Activated naive CD8-positive, alpha-beta T cell treated with anti-CD3 and anti-CD28 coated beads for 36 hours (primary cell): Measurements from ENCODE around the gene DCUN1D2. TPM values are rescaled to one million over a fixed set of nuclear protein-coding genes. Genes with fewer than 3 reads are reported as not detected.
"Not testable (repeated sequence)": the region's sequence is repeated elsewhere in the genome, so short reads cannot be mapped to it uniquely, and the experiment has no call there.

Source experiments
- DNase-seq: peaks from one replicate; pipeline ENCODE4 v3.0.0; 2021
- H3K27ac Mint-ChIP-seq: one replicate; pipeline ENCODE4 v1.8.0; 2022; ENCODE audit warnings: mild to moderate bottlenecking, moderate library complexity, mixed read lengths
- H3K27me3 Mint-ChIP-seq: one replicate; pipeline ENCODE4 v1.8.0; 2022; ENCODE audit warnings: mild to moderate bottlenecking, mixed read lengths
- H3K36me3 Mint-ChIP-seq: one replicate; pipeline ENCODE4 v1.8.0; 2021; ENCODE audit warnings: mild to moderate bottlenecking, mixed read lengths
- H3K4me1 Mint-ChIP-seq: one replicate; pipeline ENCODE4 v1.8.0; 2021; ENCODE audit warnings: mixed read lengths
- H3K4me3 Mint-ChIP-seq: one replicate; pipeline ENCODE4 v1.8.0; 2022; ENCODE audit warnings: mild to moderate bottlenecking, moderate library complexity, mixed read lengths
- H3K9me3 Mint-ChIP-seq: one replicate; pipeline ENCODE4 v1.8.0; 2022; ENCODE audit warnings: mixed read lengths
- total RNA-seq, 2 experiments: library from RNA; stranded (reverse); gene quantifications; one replicate each; pipeline ENCODE4 v1.2.3, GENCODE V29; 2021

DCUN1D2 gene
- total RNA-seq, 2 experiments from 2014 or later, result 11.0 to 13.9 TPM

- no peak for DNase-seq
- H3K4me1 Mint-ChIP-seq, result peaks cover 34% of the 10 kb centered on the region
- H3K4me3 Mint-ChIP-seq, result no peak overlapping the region
- H3K27me3 Mint-ChIP-seq, result no peaks in the 10 kb centered on the region
- H3K9me3 Mint-ChIP-seq, result no peaks in the 10 kb centered on the region
- H3K36me3 Mint-ChIP-seq, result peaks cover 12% of the 10 kb centered on the region
- H3K27ac Mint-ChIP-seq, result no peak overlapping the region
Measured at GRCh38 chr13:113486698-113487097, 3.8 kb downstream of the DCUN1D2 start.

- H3K27ac Mint-ChIP-seq, result no peak overlapping the region
- no peaks in the 10 kb centered on the region for H3K27me3 Mint-ChIP-seq
- H3K4me3 Mint-ChIP-seq, result no peak overlapping the region
- no peak for DNase-seq
- no peaks in the 10 kb centered on the region for H3K9me3 Mint-ChIP-seq
- peaks cover 12% of the 10 kb centered on the region for H3K36me3 Mint-ChIP-seq
- peaks cover 33% of the 10 kb centered on the region for H3K4me1 Mint-ChIP-seq
Measured at GRCh38 chr13:113485545-113485944, 5.0 kb downstream of the DCUN1D2 start.

- Mint-ChIP-seq H3K9me3 (no peaks in the 10 kb centered on the region), H3K4me3 (no peak overlapping the region), H3K36me3 (peaks cover 19% of the 10 kb centered on the region), H3K27ac (no peak overlapping the region), H3K4me1 (peaks cover 20% of the 10 kb centered on the region), H3K27me3 (no peaks in the 10 kb centered on the region)
- DNase-seq, result no peak
Measured at GRCh38 chr13:113483504-113484293, 6.8 kb downstream of the DCUN1D2 start.

- Mint-ChIP-seq H3K27me3 (no peaks in the 10 kb centered on the region), H3K27ac (no peak overlapping the region), H3K9me3 (no peaks in the 10 kb centered on the region), H3K4me3 (no peak overlapping the region), H3K36me3 (peaks cover 20% of the 10 kb centered on the region), H3K4me1 (peaks cover 15% of the 10 kb centered on the region)
- no peak for DNase-seq
Measured at GRCh38 chr13:113483081-113483480, 7.4 kb downstream of the DCUN1D2 start.

- no peak for DNase-seq
- H3K27me3 Mint-ChIP-seq, result no peaks in the 10 kb centered on the region
- H3K9me3 Mint-ChIP-seq, result no peaks in the 10 kb centered on the region
- H3K4me1 Mint-ChIP-seq, result peaks cover 1% of the 10 kb centered on the region
- H3K27ac Mint-ChIP-seq, result no peak overlapping the region
- H3K36me3 Mint-ChIP-seq, result peaks cover 20% of the 10 kb centered on the region
- no peak overlapping the region for H3K4me3 Mint-ChIP-seq
Measured at GRCh38 chr13:113479179-113479578, 11.3 kb downstream of the DCUN1D2 start.

- H3K27me3 Mint-ChIP-seq, result no peaks in the 10 kb centered on the region
- no peak overlapping the region for H3K27ac Mint-ChIP-seq
- no peak overlapping the region for H3K4me3 Mint-ChIP-seq
- H3K36me3 Mint-ChIP-seq, result peaks cover 17% of the 10 kb centered on the region
- no peaks in the 10 kb centered on the region for H3K4me1 Mint-ChIP-seq
- H3K9me3 Mint-ChIP-seq, result no peaks in the 10 kb centered on the region
- no peak for DNase-seq
Measured at GRCh38 chr13:113477724-113478123, 12.8 kb downstream of the DCUN1D2 start.

- Mint-ChIP-seq H3K4me3 (no peak overlapping the region), H3K27ac (no peak overlapping the region), H3K4me1 (no peaks in the 10 kb centered on the region), H3K9me3 (no peaks in the 10 kb centered on the region), H3K36me3 (peaks cover 17% of the 10 kb centered on the region), H3K27me3 (no peaks in the 10 kb centered on the region)
- DNase-seq, result no peak
Measured at GRCh38 chr13:113476811-113477210, 13.7 kb downstream of the DCUN1D2 start.

- H3K36me3 Mint-ChIP-seq, result peaks cover 23% of the 10 kb centered on the region
- no peaks in the 10 kb centered on the region for H3K27me3 Mint-ChIP-seq
- no peaks in the 10 kb centered on the region for H3K4me1 Mint-ChIP-seq
- DNase-seq, result no peak
- no peak overlapping the region for H3K4me3 Mint-ChIP-seq
- no peaks in the 10 kb centered on the region for H3K9me3 Mint-ChIP-seq
- no peak overlapping the region for H3K27ac Mint-ChIP-seq
Measured at GRCh38 chr13:113475911-113476310, 14.6 kb downstream of the DCUN1D2 start.

GRCh38 chr13:113475280-113475679, 15.2 kb downstream of the DCUN1D2 start:
- H3K4me3 Mint-ChIP-seq, result no peak overlapping the region
- no peak for DNase-seq
- H3K36me3 Mint-ChIP-seq, result peaks cover 26% of the 10 kb centered on the region
- H3K9me3 Mint-ChIP-seq, result no peaks in the 10 kb centered on the region
- H3K27ac Mint-ChIP-seq, result no peak overlapping the region
- H3K27me3 Mint-ChIP-seq, result no peaks in the 10 kb centered on the region
- no peaks in the 10 kb centered on the region for H3K4me1 Mint-ChIP-seq

- Mint-ChIP-seq H3K27ac (no peak overlapping the region), H3K4me3 (no peak overlapping the region), H3K4me1 (no peaks in the 10 kb centered on the region), H3K9me3 (no peaks in the 10 kb centered on the region), H3K36me3 (peaks cover 24% of the 10 kb centered on the region), H3K27me3 (no peaks in the 10 kb centered on the region)
- no peak for DNase-seq
Measured at GRCh38 chr13:113474179-113474578, 16.3 kb downstream of the DCUN1D2 start.

- Mint-ChIP-seq H3K27me3 (no peaks in the 10 kb centered on the region), H3K27ac (no peak overlapping the region), H3K36me3 (peaks cover 22% of the 10 kb centered on the region), H3K4me3 (no peak overlapping the region), H3K9me3 (no peaks in the 10 kb centered on the region), H3K4me1 (no peaks in the 10 kb centered on the region)
- DNase-seq, result no peak
Measured at GRCh38 chr13:113472355-113473025, 18.0 kb downstream of the DCUN1D2 start.

GRCh38 chr13:113471844-113472243, 18.7 kb downstream of the DCUN1D2 start:
- Mint-ChIP-seq H3K27me3 (no peaks in the 10 kb centered on the region), H3K27ac (no peak overlapping the region), H3K9me3 (no peaks in the 10 kb centered on the region), H3K36me3 (peaks cover 22% of the 10 kb centered on the region), H3K4me3 (no peak overlapping the region), H3K4me1 (no peaks in the 10 kb centered on the region)
- no peak for DNase-seq

- not testable (repeated sequence) for H3K9me3 Mint-ChIP-seq, H3K4me3 Mint-ChIP-seq, H3K27ac Mint-ChIP-seq, DNase-seq, H3K27me3 Mint-ChIP-seq, H3K4me1 Mint-ChIP-seq
- peaks cover 22% of the 10 kb centered on the region for H3K36me3 Mint-ChIP-seq
Measured at GRCh38 chr13:113470635-113471163, 19.8 kb downstream of the DCUN1D2 start.

GRCh38 chr13:113470073-113470472, 20.4 kb downstream of the DCUN1D2 start:
- H3K4me1 Mint-ChIP-seq, result no peaks in the 10 kb centered on the region
- H3K36me3 Mint-ChIP-seq, result peaks cover 22% of the 10 kb centered on the region
- H3K27ac Mint-ChIP-seq, result no peak overlapping the region
- no peaks in the 10 kb centered on the region for H3K9me3 Mint-ChIP-seq
- no peak for DNase-seq
- H3K4me3 Mint-ChIP-seq, result no peak overlapping the region
- no peaks in the 10 kb centered on the region for H3K27me3 Mint-ChIP-seq

- H3K27ac Mint-ChIP-seq, result no peak overlapping the region
- peaks cover 22% of the 10 kb centered on the region for H3K36me3 Mint-ChIP-seq
- no peak overlapping the region for H3K4me3 Mint-ChIP-seq
- no peaks in the 10 kb centered on the region for H3K9me3 Mint-ChIP-seq
- no peaks in the 10 kb centered on the region for H3K4me1 Mint-ChIP-seq
- H3K27me3 Mint-ChIP-seq, result no peaks in the 10 kb centered on the region
- no peak for DNase-seq
Measured at GRCh38 chr13:113469582-113469981, 20.9 kb downstream of the DCUN1D2 start.
